HG02610 (cell line): ENCODE measurements around the gene VTN.

Experiments
- ATAC-seq: cut with Tn5 transposase; IDR thresholded peaks from one replicate; pipeline ENCODE4 v1.9.1; 2021; ENCODE audit warnings: mild to moderate bottlenecking, moderate library complexity; ENCODE audit not compliant: unreplicated experiment

The VTN gene

DNA sequence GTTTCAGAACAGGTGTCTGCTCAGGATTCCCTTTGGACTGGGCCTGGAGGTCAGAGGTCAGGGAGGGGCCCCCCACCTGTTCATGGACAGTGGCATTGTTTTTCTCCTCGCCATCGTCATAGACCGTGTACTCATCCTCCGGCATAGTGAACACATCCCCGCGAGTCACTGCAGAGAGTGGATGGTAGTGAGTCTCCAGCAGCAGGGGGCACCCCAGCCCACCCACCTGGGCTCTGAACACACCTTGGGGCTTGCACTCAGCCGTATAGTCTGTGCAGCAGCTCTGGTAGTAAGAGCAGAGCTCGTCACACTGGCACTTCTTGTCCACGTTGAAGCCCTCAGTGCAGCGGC, 448 bp downstream of the VTN start:
- no peak for ATAC-seq

DNA sequence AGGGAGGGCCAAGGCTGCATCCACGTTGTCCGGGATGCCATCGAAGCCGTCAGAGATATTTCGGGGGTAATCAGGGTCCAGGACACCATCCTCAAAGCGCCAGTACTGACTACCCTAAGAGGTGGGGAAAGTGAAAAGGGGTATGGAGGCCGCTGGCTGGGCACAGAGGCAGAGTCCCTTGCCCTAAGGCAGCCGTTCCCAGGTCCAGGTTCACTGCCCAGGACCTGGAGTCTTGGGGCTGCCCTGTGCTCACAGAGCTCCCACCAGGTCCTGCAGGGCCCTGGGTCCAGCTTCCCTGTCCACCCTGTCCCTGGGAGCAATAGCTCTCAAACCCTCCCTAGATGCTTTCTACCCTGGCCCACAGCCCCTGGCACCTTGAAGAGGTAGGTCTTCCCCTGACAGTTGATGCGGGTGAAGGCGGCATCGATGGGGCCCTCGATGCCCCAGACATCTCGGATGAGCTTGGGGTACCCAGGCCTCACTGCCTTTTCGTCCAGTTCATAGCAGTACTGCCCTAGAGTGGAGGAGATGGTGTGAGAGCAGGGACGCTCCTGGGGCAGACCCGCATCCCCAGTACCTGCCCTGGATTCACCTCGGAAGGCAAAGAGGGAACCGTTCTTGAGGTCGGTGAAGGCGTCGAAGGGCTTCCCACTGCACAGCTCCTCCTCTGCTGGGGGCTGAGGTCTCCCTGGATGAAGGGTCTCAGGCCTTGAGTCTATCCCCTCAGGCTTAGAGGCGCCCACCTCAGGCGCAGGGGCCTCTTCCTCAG, 1.0 kb downstream of the VTN start:
- no peak for ATAC-seq

DNA sequence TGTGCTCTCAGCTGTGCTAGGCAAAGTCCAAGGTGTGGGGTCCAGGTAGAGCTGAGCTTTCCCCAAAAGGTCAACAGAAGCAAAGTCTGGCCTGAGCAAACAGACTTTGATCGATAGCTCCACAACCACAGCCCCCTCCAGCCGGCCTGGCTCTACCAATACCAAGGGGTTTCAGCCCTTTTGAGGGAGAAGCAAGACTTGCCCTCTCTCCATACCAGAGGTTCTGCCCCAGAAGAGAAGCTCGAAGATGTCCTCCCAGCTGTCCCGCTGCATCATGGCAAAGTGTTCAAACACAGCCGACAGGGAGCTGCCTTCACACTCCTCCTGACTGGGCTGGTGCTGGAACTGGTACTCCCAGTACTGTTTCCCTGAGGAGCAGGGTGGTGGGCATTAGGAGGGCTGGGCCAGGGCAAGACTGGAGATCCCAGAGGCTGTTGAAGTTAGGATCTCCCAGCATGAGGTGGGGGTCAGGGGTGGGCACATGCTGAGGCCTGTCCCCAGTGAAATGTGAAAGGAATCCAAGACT, 1.7 kb downstream of the VTN start:
- ATAC-seq: no peak

- ATAC-seq: no peak
Observed at GRCh38 chr17:28367641-28368305, 2.3 kb downstream of the VTN start.

- no peak for ATAC-seq
Observed at GRCh38 chr17:28366605-28367004, 3.5 kb downstream of the VTN start.

DNA sequence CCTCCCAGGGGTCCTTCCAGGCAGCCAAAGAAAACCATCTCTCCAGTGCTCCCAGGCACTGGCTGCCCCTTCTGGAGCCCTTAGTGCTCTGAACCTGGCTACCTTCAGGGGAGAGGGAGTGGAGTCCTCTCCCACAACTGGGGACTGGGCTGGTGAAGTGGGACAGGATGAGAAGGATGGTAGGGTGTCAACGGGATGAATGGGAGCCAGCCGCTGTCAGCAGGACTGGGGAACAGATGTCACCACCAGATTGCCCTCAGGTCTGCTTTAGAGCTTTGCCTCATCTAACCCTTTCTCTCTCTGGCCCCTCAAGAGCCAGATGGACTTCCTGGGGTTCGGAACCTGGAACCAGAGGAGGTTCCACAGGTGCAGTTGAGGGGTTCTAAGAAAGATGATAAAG, 4.6 kb downstream of the VTN start:
- no peak for ATAC-seq

GRCh38 chr17:28364665-28365363, 5.3 kb downstream of the VTN start, which contains the start of gene SEBOX:
TSS of gene SEBOX (minus strand) at chr17:28365199. CDS start at chr17:28365151, 48 bp downstream.
- ATAC-seq: no peak

DNA sequence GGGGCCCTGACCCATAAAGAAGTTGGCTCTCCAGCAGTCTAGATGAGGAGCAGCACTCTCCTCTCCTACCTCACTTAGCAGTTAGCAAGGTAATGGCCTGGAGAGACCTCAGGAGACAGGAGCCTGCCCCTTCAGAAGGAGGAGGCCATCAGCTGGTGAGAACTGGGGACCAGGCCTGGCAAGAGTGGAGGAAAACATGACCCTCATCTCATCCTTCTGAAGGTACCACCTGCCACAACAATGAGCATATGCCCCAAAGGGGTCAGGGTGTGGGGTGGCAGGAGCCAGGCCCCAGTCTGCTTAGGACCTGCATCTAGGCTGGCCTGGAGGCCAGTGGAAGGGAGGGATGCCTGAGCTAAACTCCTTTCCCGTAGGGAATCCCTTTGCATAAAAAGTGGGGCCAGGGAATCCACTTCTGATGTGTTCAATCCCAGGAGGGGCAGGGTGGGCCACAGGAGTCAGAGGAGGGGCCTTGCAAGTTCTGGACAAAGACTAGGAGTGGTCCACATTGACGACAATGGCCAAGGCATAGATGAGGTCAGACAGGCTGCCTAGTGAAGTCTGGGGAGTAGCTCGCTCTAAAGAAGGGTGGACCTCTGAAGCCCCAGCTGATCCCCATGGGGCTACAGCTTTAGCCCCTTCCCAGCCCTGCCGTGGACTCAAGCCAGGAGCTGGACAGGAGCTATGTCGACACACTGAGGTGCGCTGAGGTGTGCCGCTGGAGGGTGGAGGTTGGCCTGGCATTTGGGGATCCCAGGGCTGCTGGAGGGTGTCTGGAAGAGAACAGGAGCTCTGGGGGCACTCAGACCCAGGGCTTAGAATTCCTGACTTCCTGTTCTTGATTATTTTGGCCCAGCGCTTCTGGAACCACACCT, 6.1 kb downstream of the VTN start:
- no peak for ATAC-seq

GRCh38 chr17:28363186-28363585, 6.9 kb downstream of the VTN start:
- ATAC-seq: no peak

- no peak for ATAC-seq
Observed at GRCh38 chr17:28357901-28358197, 12.3 kb downstream of the VTN start.

GRCh38 chr17:28357061-28357900, 12.8 kb downstream of the VTN start, which contains the start of gene POLDIP2:
TSS of gene POLDIP2 (minus strand) at chr17:28357527. CDS start at chr17:28357448, 79 bp downstream.
- ATAC-seq: peak; percentile 97

GRCh38 chr17:28350271-28350670, 19.8 kb downstream of the VTN start:
- ATAC-seq: no peak

DNA sequence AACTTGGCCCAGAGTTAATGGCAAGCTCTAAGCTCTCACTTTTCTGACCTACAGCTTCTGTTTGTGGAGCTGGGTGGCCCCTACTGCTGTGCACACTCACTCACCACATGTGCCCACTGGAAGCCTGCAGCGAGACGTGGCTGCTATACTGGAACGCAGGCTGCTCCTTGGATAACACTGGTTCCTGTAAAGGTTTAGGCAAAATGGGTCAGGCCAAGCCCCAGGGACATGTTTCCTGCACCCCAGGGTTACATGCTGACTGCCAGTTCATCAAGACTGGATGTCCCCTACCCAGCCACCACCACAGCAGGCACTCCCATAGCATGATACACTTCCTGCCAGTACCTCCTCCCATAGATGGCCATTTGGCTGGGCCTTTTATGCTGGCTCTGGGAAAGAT, 21.1 kb downstream of the VTN start:
- no peak for ATAC-seq

DNA sequence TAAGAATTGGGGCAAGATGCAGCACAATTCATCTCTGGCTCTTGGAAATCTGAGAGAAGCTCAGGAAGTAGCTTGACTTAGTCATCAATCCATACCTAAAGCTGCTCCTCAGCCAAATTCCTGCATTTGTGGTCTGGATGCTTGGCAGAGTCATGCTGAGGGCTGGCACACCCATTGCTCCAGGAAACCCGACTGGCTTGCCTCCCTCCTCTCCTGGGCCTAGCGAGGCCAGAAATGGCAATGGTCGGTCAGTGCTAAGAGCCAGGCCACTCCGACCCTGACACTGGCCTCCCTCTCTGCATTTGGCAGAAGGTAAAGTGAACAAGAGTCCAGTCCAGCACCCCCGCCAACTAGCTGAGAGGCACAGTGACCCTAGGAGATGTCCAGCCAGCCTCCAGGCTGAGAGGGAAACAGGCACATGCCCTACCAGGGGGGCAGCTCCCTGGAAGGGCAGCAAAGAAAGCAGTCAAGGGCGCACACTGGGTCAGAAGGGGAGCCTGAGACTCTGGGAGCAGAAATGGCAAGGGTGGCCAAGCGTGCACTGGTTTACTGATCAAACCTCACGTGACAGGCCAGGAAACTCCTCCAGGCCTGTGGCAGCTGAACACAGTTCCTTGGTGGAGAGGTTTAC, 22.7 kb downstream of the VTN start:
- ATAC-seq: no peak

GRCh38 chr17:28346746-28347246, 23.3 kb downstream of the VTN start:
- ATAC-seq: no peak

GRCh38 chr17:28346199-28346580, 23.9 kb downstream of the VTN start:
- no peak for ATAC-seq

DNA sequence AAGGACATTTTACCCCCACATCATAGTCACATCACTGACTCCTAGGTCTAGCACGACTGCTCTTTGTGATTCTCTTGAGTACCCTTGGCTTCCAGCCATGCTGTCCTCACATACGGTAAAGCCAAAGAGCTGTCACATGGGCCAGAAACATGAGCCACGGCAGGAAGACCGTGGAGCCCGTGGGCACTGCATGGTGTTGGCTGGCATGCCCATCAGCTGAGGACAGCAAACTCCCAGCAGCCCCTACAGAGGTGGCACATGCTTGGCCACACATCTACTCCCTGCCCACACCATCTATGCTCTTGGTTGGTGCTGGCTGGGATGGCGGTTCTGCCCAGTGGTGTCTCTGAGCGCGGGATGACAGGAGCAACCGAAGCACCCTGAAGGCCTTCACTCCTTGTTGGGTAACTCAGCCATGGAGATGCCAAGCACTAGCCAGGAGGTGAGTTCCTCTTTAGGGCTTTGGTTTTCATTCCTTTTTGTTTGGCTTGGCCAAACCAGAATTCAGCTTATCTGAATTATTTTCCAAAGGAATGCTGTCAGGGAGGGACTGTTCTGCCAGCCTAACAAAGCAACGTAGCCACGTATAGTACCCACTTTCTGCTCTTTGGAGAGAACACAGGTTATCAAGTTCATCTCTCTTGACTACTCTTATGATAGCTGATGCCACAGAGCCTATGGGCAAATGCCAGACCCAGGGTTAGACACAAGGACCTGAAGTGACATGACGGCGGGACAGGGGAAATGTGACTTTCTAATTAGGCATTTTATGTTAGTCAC, 24.5 kb downstream of the VTN start:
- ATAC-seq: no peak

- no peak for ATAC-seq
Observed at GRCh38 chr17:28344435-28344901, 25.6 kb downstream of the VTN start.
